Stimulated activated CD4-positive, alpha-beta T cell treated with anti-CD3 and anti-CD28 coated beads, Interleukin-15, amount 100 ng/mL, for 48 hours (primary cell): ENCODE measurements around the gene COLEC12.

ENCODE experiments used
- DNase-seq, 2 donors: peaks; one replicate each; pipeline ENCODE4 v3.0.0-alpha.2; 2020; ENCODE audit warnings: low read depth in 2 of 2

The COLEC12 gene

GRCh38 chr18:362311-363290 lies 137.9 kb downstream of the COLEC12 start:
- no peak for DNase-seq

- no peak for DNase-seq
Measured at GRCh38 chr18:361941-362310, 138.6 kb downstream of the COLEC12 start.

GRCh38 chr18:361100-361732 lies 139.3 kb downstream of the COLEC12 start:
- no peak for DNase-seq

GRCh38 chr18:360676-361075 lies 139.8 kb downstream of the COLEC12 start:
- DNase-seq = no peak

GRCh38 chr18:356778-357177 lies 143.7 kb downstream of the COLEC12 start:
- no peak for DNase-seq

- DNase-seq = no peak
Measured at GRCh38 chr18:355678-356077, 144.8 kb downstream of the COLEC12 start.

- DNase-seq = no peak
Measured at GRCh38 chr18:354471-354870, 146.0 kb downstream of the COLEC12 start.

GRCh38 chr18:354003-354402 lies 146.5 kb downstream of the COLEC12 start:
- DNase-seq = no peak

- no peak for DNase-seq
Measured at GRCh38 chr18:352438-352837, 148.1 kb downstream of the COLEC12 start.

GRCh38 chr18:350953-351572 lies 149.4 kb downstream of the COLEC12 start:
- DNase-seq = no peak

GRCh38 chr18:346600-346999 lies 153.9 kb downstream of the COLEC12 start:
- no peak for DNase-seq

- no peak for DNase-seq
Measured at GRCh38 chr18:341102-341501, 159.4 kb downstream of the COLEC12 start.

GRCh38 chr18:340044-340443 lies 160.5 kb downstream of the COLEC12 start:
- no peak for DNase-seq

- DNase-seq = no peak
Measured at GRCh38 chr18:339200-339599, 161.3 kb downstream of the COLEC12 start.

GRCh38 chr18:336713-337112 lies 163.8 kb downstream of the COLEC12 start:
- no peak for DNase-seq

- no peak for DNase-seq
Measured at GRCh38 chr18:335733-336132, 164.8 kb downstream of the COLEC12 start.

- DNase-seq = no peak
Measured at GRCh38 chr18:334575-335132, 165.8 kb downstream of the COLEC12 start.

GRCh38 chr18:332721-333510 lies 167.6 kb downstream of the COLEC12 start:
- DNase-seq = no peak

- no peak for DNase-seq
Measured at GRCh38 chr18:332007-332406, 168.5 kb downstream of the COLEC12 start.

GRCh38 chr18:331221-331821 lies 169.2 kb downstream of the COLEC12 start:
- no peak for DNase-seq

GRCh38 chr18:328928-329327 lies 171.6 kb downstream of the COLEC12 start:
- no peak for DNase-seq
